NCI-H69 (cell line): ENCODE results near the gene MRPL34.
"Not testable (repeated sequence)": the region's sequence is repeated elsewhere in the genome, so short reads cannot be mapped to it uniquely, and the experiment has no call there.

Source experiments
- DNase-seq: peaks from one replicate; lab custom pipeline; 2025; lab: John Stamatoyannopoulos, UW

Gene MRPL34

DNA sequence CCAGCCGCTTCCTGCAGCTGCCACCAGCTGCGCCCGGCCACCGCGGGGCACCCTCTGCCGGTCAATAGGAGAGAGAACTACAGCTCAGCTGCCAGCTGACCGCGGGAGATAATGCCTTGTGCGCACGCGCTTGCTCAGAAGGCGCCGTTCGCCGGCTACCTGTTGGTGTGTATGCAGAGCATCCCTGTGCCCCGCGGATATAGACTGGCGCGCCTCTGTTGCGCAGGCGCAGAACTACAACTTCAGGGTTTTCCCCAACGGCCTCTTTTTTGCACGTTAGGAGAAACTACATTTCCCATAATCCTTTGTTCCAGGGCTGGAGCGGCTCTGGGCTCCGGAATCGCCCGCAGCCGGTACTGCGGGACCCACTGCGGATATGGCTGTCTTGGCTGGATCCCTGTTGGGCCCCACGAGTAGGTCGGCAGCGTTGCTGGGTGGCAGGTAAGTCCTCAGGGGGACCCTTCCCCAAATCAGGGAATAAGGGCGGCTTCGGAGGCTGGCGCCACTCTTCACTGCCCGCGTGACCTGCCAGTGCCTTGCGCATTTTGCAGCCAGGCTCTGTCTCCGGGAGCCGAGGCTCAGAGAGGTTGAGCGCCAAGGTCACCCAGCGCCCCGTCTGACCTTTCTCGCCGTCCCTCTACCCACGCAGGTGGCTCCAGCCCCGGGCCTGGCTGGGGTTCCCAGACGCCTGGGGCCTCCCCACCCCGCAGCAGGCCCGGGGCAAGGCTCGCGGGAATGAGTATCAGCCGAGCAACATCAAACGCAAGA is at the start of gene MRPL34:
TSS of gene MRPL34 (plus strand) at position 356 of the 768 bp plus-strand sequence. CDS start at position 377, 21 bp downstream.
- DNase-seq, result peak; percentile 100

GRCh38 chr19:17256130-17256529 is 49.5 kb upstream of the MRPL34 start:
- no peak for DNase-seq

- no peak for DNase-seq
Measured at GRCh38 chr19:17259118-17259780, 46.4 kb upstream of the MRPL34 start.

- DNase-seq, result no peak
Measured at GRCh38 chr19:17259934-17260333, 45.7 kb upstream of the MRPL34 start.

GRCh38 chr19:17260842-17261325 is 44.8 kb upstream of the MRPL34 start:
- peak; percentile 92 for DNase-seq

DNA sequence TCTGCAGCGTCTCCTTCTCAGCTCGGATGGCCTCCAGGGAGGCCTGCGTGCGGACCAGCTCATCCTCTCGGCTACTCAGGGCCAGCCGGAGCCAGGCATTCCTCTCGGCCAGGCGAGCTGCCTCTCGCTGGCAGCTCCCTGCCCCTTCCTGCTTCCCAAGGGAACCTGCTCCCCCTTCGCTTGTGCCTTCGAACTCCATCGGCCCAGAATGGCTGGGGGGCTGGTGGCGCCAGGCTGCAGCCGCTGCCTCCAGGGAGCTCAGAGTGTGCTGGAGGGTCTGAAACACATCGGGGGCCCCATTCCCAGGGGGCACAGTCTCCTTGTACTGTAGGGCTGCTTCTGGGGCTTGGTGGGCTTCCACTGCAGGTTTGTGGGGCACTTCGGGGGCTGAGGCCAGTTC is 43.1 kb upstream of the MRPL34 start:
- no peak for DNase-seq

- no peak for DNase-seq
Measured at GRCh38 chr19:17263712-17264640, 41.7 kb upstream of the MRPL34 start.

GRCh38 chr19:17264641-17264979 is 41.1 kb upstream of the MRPL34 start, which contains the start of gene USHBP1:
USHBP1 (minus strand) TSS chr19:17264745; CDS start chr19:17264299, 446 bp downstream.
- peak; percentile 13 for DNase-seq

GRCh38 chr19:17266026-17266425 is 39.6 kb upstream of the MRPL34 start:
- no peak for DNase-seq

DNA sequence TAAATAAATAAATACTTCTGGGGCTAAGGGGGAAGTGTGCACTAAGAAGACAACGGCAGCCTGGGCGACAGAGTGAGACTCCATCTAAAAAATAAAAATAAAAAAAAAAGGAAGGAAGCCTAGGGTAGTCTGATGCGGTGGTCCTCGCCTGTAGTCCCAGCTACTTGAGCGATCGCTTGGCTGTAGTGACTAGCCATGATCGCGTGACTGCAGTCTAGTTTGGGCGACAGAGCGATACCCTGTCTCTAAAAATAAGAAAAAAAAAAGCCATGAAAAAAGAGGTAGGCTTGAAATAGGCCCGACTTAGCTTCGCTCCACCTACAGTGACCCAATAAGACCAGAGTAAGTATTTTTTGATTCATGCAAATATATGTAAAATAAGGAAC is 39.1 kb upstream of the MRPL34 start:
- DNase-seq, result peak; percentile 80

GRCh38 chr19:17266975-17267788 is 38.5 kb upstream of the MRPL34 start, which contains the start of gene BABAM1:
BABAM1 (plus strand) TSS chr19:17267443; CDS start chr19:17268807, 1,364 bp downstream.
- DNase-seq, result peak; percentile 100

DNA sequence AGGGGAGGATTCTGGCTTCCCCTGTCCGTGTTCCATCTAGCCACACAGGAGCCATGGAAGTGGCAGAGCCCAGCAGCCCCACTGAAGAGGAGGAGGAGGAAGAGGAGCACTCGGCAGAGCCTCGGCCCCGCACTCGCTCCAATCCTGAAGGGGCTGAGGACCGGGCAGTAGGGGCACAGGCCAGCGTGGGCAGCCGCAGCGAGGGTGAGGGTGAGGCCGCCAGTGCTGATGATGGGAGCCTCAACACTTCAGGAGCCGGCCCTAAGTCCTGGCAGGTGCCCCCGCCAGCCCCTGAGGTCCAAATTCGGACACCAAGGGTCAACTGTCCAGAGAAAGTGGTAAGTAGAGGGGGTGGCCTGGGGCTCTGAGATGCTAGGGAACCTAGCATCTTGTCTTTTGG is 36.9 kb upstream of the MRPL34 start:
- no peak for DNase-seq

GRCh38 chr19:17274892-17275291 is 30.8 kb upstream of the MRPL34 start:
- DNase-seq, result not testable (repeated sequence)

DNA sequence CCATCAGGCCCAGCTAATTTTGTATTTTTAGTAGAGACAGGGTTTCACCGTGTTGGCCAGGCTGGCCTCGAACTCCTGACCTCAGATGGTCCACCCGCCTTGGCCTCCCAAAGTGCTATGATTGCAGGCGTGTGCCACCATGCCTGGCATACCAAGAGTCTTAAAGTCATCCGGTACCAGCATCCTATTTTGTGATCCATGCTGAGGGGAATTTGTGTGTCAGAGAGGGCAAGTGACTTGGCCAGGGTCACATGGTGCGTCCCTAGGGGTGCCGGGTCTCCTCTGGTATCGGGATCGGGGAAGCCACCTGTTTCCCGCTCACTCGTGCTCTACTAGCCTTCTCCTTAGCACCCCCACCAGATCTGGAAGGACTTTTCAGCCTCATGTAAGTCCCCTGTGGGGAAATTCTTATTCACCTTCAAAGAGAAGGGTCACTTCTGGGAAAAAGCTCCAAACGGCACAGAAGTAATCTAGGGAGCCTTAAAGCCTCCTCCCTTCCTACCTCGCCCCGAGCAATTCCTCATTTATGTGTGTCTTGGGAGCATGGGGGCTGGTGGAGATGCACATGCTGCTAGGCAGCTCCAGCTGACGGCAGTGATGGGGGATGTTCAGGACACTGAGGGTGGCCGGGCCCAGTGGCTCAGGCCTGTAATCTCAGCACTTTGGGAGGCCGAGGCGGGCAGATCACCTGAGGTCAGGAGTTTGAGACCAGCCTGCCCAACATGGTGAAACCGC is 30.1 kb upstream of the MRPL34 start:
- no peak for DNase-seq

- no peak for DNase-seq
Measured at GRCh38 chr19:17279436-17279835, 26.2 kb upstream of the MRPL34 start.

GRCh38 chr19:17281391-17282304 is 24.0 kb upstream of the MRPL34 start, which contains the start of gene ANKLE1:
ANKLE1 (plus strand) TSS chr19:17281901; CDS start chr19:17281921, 20 bp downstream.
- peak; percentile 51 for DNase-seq

GRCh38 chr19:17282488-17283125 is 23.1 kb upstream of the MRPL34 start:
- peak; percentile 94 for DNase-seq

GRCh38 chr19:17283504-17283996 is 22.1 kb upstream of the MRPL34 start:
- no peak for DNase-seq
